Thyroid gland (tissue), 4 donors: ENCODE data around the gene DDB1. TPM values are rescaled to one million over a fixed set of nuclear protein-coding genes. Genes with fewer than 3 reads are reported as not detected.

Experiments
- DNase-seq, 2 donors: peaks; one replicate each; pipeline ENCODE4 v3.0.0-alpha.2; 2019
- H3K27ac ChIP-seq, 3 donors: fragments of 200-600 bp; sonication (generic); 1 replicate in 2 of 3; 2 replicates in 1 of 3; pipeline ENCODE4 v1.5.1; 2016 to 2019; ENCODE audit warnings: mild to moderate bottlenecking in 1 of 3, moderate library complexity in 1 of 3
- H3K27me3 ChIP-seq: fragments of 200-600 bp; sonication (generic); one replicate; pipeline ENCODE4 v1.5.1; 2019
- H3K36me3 ChIP-seq, 2 donors: fragments of 200-600 bp; sonication (generic); one replicate each; pipeline ENCODE4 v1.5.1; 2016 to 2019
- H3K4me1 ChIP-seq, 2 donors: fragments of 200-600 bp; sonication (generic); one replicate each; pipeline ENCODE4 v1.5.1; 2017 to 2019
- H3K4me3 ChIP-seq, 3 donors: fragments of 200-600 bp; sonication (generic); replicated peaks in 1 of 3; 1 replicate in 2 of 3; 2 replicates in 1 of 3; pipeline ENCODE4 v1.5.1; 2016; ENCODE audit warnings: mild to moderate bottlenecking in 1 of 3
- H3K9me3 ChIP-seq: fragments of 200-600 bp; sonication (generic); one replicate; pipeline ENCODE4 v1.5.1; 2017
- POLR2A ChIP-seq, 2 donors: fragments of 450-650 bp; IDR thresholded peaks; one replicate each; pipeline ENCODE4 v1.6.1; 2017; ENCODE audit warnings: antibody characterized with exemption in 2 of 2, mild to moderate bottlenecking in 2 of 2, moderate library complexity in 1 of 2
- WGBS, 2 donors: methylation state at CpG; one replicate each; pipeline ENCODE4 v1.1.5; 2017; 5-methylcytosine and 5-hydroxymethylcytosine counted together
- intact Hi-C: fragments of 100-400 bp; cut with DNase I; formaldehyde crosslinking; loops from one replicate; pipeline ENCODE4 v1.15.1; 2023
- total RNA-seq, 4 donors: library from RNA; depleted of rRNA; stranded (reverse); fragments of >200 nt; gene quantifications; one replicate each; pipeline ENCODE4 v1.2.3, GENCODE V29; 2016
- TF ChIP-seq, protein P1 (sequence below), 6 experiments: fragments of 200-600 bp in 3 of 6; fragments of 450-650 bp in 3 of 6; sonication (generic) in 3 of 6; IDR thresholded peaks; one replicate each; pipeline ENCODE4 v1.5.1; 2016 to 2019; ENCODE audit warnings: antibody characterized with exemption in 6 of 6, mild to moderate bottlenecking in 2 of 6, inconsistent platforms in 1 of 6, moderate library complexity in 1 of 6

DDB1 gene
- total RNA-seq, 4 donors from 2014 or later = 132 to 211 (median 182) TPM

GRCh38 chr11:61275191-61275590 is 57.7 kb downstream of the DDB1 start:
- TF ChIP-seq POLR2A (IDR thresholded peaks at IDR 0.05) = no peak
- TF ChIP-seq, protein P1, sequence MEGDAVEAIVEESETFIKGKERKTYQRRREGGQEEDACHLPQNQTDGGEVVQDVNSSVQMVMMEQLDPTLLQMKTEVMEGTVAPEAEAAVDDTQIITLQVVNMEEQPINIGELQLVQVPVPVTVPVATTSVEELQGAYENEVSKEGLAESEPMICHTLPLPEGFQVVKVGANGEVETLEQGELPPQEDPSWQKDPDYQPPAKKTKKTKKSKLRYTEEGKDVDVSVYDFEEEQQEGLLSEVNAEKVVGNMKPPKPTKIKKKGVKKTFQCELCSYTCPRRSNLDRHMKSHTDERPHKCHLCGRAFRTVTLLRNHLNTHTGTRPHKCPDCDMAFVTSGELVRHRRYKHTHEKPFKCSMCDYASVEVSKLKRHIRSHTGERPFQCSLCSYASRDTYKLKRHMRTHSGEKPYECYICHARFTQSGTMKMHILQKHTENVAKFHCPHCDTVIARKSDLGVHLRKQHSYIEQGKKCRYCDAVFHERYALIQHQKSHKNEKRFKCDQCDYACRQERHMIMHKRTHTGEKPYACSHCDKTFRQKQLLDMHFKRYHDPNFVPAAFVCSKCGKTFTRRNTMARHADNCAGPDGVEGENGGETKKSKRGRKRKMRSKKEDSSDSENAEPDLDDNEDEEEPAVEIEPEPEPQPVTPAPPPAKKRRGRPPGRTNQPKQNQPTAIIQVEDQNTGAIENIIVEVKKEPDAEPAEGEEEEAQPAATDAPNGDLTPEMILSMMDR (IDR thresholded peaks at IDR 0.05) = no peak
- Histone ChIP-seq H3K27me3 (no peaks in the 10 kb centered on the region), H3K9me3 (no peaks in the 10 kb centered on the region), H3K27ac (no peak overlapping the region), H3K4me3 (no peak overlapping the region), H3K36me3 (no peaks in the 10 kb centered on the region), H3K4me1 (peaks cover 18 to 33% of the 10 kb centered on the region in 2 donors)
- DNase-seq = no peak
- 93% methylated on average over 4 of the region's 4 CpGs for WGBS, 2 donors
- intact Hi-C loops = no loop called here

- TF ChIP-seq, protein P1 (IDR thresholded peaks at IDR 0.05) = no peak
- TF ChIP-seq POLR2A (IDR thresholded peaks at IDR 0.05) = no peak
- Histone ChIP-seq H3K36me3 (no peaks in the 10 kb centered on the region), H3K27ac (peak overlapping the region; percentile 1 to 65 (median 40)), H3K27me3 (no peaks in the 10 kb centered on the region), H3K4me3 (no peak overlapping the region), H3K4me1 (peaks cover 18 to 33% of the 10 kb centered on the region in 2 donors), H3K9me3 (no peaks in the 10 kb centered on the region)
- no peak for DNase-seq
- intact Hi-C loops = no loop called here
- WGBS, 2 donors = 62 to 81% methylated on average over 4 of the region's 4 CpGs
These were observed 58.8 kb downstream of the DDB1 start for GRCh38 chr11:61274084-61274483.

DNA sequence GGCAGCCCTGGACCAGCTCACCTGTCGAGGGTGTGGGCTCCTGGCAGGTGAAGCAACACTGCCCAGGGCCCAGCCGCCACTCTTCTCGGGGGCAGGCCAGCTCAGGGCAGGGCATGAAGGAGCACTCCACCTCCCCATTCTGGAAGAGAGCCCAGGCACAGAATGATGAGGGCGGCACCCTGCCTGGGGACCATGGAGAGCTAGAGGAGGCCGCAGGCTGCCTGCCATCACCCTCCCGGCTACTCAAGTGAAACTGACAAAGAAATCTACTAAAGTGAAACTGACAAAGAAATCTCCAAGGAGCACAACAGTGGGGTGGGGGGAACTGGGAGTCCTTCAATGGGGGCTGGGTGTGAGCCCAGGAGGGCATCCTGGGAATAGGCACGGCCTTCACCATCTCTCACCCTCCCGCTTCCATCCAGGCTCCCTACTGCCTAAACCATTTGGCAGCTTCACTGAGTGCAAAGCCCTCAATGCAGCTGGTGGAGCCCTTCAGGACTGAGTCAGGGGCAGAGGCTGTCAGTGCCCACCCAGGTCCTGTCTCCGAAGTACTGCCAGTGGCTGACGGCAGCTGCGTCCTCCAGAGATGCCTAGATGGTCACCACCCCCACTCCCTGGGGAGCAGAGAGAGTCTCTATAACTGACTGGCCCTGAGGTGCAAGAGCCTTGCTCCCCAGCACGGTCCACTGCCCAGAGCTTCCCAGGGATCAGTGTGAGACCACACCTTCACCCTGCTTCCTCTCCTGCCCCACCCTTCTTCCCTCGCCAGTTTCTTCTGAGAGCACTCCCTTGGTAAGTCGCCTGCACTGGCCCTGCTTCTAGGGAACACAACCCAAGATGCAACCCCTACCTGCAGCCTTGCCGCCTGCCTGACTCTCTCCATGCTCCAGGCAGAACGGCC is 59.5 kb downstream of the DDB1 start:
- H3K4me3 ChIP-seq = no peak overlapping the region
- 37 to 40% methylated on average over 15 to 16 of the region's 16 CpGs for WGBS, 2 donors
- no peaks in the 10 kb centered on the region for H3K27me3 ChIP-seq
- H3K4me1 ChIP-seq = peaks cover 18 to 33% of the 10 kb centered on the region in 2 donors
- no peaks in the 10 kb centered on the region for H3K9me3 ChIP-seq
- peak overlapping the region; percentile 1 to 65 (median 40) for H3K27ac ChIP-seq
- intact Hi-C loops = no loop called here
- TF ChIP-seq POLR2A (IDR thresholded peaks at IDR 0.05) = no peak
- TF ChIP-seq, protein P1 (IDR thresholded peaks at IDR 0.05) = no peak
- DNase-seq = peak; percentile 97
- H3K36me3 ChIP-seq = no peaks in the 10 kb centered on the region

GRCh38 chr11:61272731-61273130 is 60.2 kb downstream of the DDB1 start:
- no peak for TF ChIP-seq POLR2A (IDR thresholded peaks at IDR 0.05)
- TF ChIP-seq, protein P1 (IDR thresholded peaks at IDR 0.05) = no peak
- H3K9me3 ChIP-seq = no peaks in the 10 kb centered on the region
- DNase-seq = no peak
- H3K36me3 ChIP-seq = no peaks in the 10 kb centered on the region
- WGBS, 2 donors = 69 to 75% methylated on average over 3 of the region's 3 CpGs
- H3K27ac ChIP-seq = peak overlapping the region in 1 of 3 donors; percentile 65
- no peak overlapping the region for H3K4me3 ChIP-seq
- H3K27me3 ChIP-seq = no peaks in the 10 kb centered on the region
- intact Hi-C loops = no loop called here
- peaks cover 18 to 33% of the 10 kb centered on the region in 2 donors for H3K4me1 ChIP-seq
